ENCODE data around the gene CXorf49B.
"Not testable (repeated sequence)": the region's sequence is repeated elsewhere in the genome, so short reads cannot be mapped to it uniquely, and the experiment has no call there.

DNA sequence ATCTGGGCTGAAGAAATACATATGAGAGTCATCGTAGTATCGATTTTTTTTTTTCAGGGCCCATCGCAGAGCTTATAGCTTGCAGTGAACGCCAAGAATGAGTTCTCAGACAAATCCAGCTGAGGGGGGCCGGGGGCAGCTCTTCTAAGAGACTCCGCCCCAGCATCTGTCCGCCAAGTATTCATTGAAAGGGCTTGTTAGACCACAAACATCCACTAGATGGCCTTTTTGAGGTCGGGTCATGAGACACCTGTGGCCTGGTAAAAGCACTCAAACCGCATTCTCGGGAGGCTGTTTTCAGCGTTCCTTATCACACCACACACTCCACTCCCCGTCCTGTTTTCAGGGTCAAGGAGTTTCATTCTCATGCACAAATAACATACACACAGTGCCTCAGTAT, 15.2 kb downstream of the CXorf49B start:
- TF ChIP-seq POU6F1 (CRISPR knock-in tag; IDR thresholded peaks at IDR 0.05; ENCODE audit: borderline replicate concordance, low read depth); TOX (CRISPR knock-in tag; IDR thresholded peaks at IDR 0.05; ENCODE audit: borderline replicate concordance); PATZ1 (CRISPR knock-in tag; IDR thresholded peaks at IDR 0.05; ENCODE audit: borderline replicate concordance); ZNF565 (CRISPR knock-in tag; conservative IDR thresholded peaks at IDR 0.05; ENCODE audit: low read depth); ZNF8 (CRISPR knock-in tag; IDR thresholded peaks at IDR 0.05); PPARA (CRISPR knock-in tag; IDR thresholded peaks at IDR 0.05; ENCODE audit: borderline replicate concordance); ZFP3 (CRISPR knock-in tag; IDR thresholded peaks at IDR 0.05); ZFP30 (CRISPR knock-in tag; IDR thresholded peaks at IDR 0.05); ARNTL (CRISPR knock-in tag; IDR thresholded peaks at IDR 0.05; ENCODE audit: borderline replicate concordance, low read depth); CREB5 (CRISPR knock-in tag; IDR thresholded peaks at IDR 0.05; ENCODE audit: low read depth); ISL1 (CRISPR knock-in tag; IDR thresholded peaks at IDR 0.05); BACH2 (CRISPR knock-in tag; IDR thresholded peaks at IDR 0.05; ENCODE audit: borderline replicate concordance): not testable (repeated sequence)
